ENCODE results near the gene DNAJA4. TPM values are rescaled to one million over a fixed set of nuclear protein-coding genes. Genes with fewer than 3 reads are reported as not detected.
A peak's percentile ranks its signal among the peaks of the same experiment; 100 is the strongest.

Gene DNAJA4
- total RNA-seq, 1 donor from 2014 or later: not detected

GRCh38 chr15:78237146-78237545, 27.2 kb upstream of the DNAJA4 start:
- Mint-ChIP-seq H3K4me3 (ENCODE audit: unreplicated experiment) (no peak overlapping the region), H3K27ac (ENCODE audit: unreplicated experiment) (no peak overlapping the region), H3K9me3 (ENCODE audit: unreplicated experiment) (no peaks in the 10 kb centered on the region), H3K36me3 (ENCODE audit: unreplicated experiment) (no peaks in the 10 kb centered on the region), H3K27me3 (ENCODE audit: unreplicated experiment) (peaks cover 20% of the 10 kb centered on the region), H3K4me1 (ENCODE audit: unreplicated experiment) (peaks cover 8% of the 10 kb centered on the region)
- DNase-seq (ENCODE audit: extremely low spot score, unreplicated experiment): no peak
- TF ChIP-seq, protein P1, sequence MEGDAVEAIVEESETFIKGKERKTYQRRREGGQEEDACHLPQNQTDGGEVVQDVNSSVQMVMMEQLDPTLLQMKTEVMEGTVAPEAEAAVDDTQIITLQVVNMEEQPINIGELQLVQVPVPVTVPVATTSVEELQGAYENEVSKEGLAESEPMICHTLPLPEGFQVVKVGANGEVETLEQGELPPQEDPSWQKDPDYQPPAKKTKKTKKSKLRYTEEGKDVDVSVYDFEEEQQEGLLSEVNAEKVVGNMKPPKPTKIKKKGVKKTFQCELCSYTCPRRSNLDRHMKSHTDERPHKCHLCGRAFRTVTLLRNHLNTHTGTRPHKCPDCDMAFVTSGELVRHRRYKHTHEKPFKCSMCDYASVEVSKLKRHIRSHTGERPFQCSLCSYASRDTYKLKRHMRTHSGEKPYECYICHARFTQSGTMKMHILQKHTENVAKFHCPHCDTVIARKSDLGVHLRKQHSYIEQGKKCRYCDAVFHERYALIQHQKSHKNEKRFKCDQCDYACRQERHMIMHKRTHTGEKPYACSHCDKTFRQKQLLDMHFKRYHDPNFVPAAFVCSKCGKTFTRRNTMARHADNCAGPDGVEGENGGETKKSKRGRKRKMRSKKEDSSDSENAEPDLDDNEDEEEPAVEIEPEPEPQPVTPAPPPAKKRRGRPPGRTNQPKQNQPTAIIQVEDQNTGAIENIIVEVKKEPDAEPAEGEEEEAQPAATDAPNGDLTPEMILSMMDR (IDR thresholded peaks at IDR 0.05): no peak

- Mint-ChIP-seq H3K27me3 (ENCODE audit: unreplicated experiment) (peaks cover 4% of the 10 kb centered on the region), H3K4me1 (ENCODE audit: unreplicated experiment) (peaks cover 4% of the 10 kb centered on the region), H3K4me3 (ENCODE audit: unreplicated experiment) (no peak overlapping the region), H3K36me3 (ENCODE audit: unreplicated experiment) (no peaks in the 10 kb centered on the region), H3K27ac (ENCODE audit: unreplicated experiment) (no peak overlapping the region), H3K9me3 (ENCODE audit: unreplicated experiment) (no peaks in the 10 kb centered on the region)
- no peak for DNase-seq (ENCODE audit: extremely low spot score, unreplicated experiment)
- TF ChIP-seq, protein P1 (IDR thresholded peaks at IDR 0.05): no peak
Measured at GRCh38 chr15:78239811-78240210, 24.6 kb upstream of the DNAJA4 start.

DNA sequence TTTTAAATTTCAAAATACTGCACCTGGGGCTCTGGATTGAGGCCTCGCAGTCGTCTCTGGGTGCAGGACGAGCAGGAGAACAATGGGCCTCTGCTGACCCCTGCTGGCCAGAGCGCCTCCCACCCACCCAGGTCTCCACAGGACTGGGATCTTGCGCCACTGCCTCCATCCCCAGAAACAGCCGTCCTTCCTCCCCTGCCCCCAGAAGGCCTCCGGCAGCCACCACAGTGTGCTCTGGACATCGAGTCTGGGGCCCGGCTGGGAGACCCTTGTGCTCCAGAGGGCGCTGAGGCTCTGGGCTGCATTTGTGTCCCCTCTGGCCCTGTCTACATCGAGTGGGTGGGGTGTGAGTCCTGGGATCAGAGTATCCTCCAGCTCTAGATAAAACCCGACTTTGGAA, 23.3 kb upstream of the DNAJA4 start:
- TF ChIP-seq, protein P1 (IDR thresholded peaks at IDR 0.05): peak; percentile 93
- Mint-ChIP-seq H3K36me3 (ENCODE audit: unreplicated experiment) (no peaks in the 10 kb centered on the region), H3K4me3 (ENCODE audit: unreplicated experiment) (no peak overlapping the region), H3K27ac (ENCODE audit: unreplicated experiment) (no peak overlapping the region), H3K27me3 (ENCODE audit: unreplicated experiment) (peaks cover 3% of the 10 kb centered on the region), H3K4me1 (ENCODE audit: unreplicated experiment) (peaks cover 3% of the 10 kb centered on the region), H3K9me3 (ENCODE audit: unreplicated experiment) (no peaks in the 10 kb centered on the region)
- DNase-seq (ENCODE audit: extremely low spot score, unreplicated experiment): peak; percentile 93

- Mint-ChIP-seq H3K4me3 (ENCODE audit: unreplicated experiment) (no peak overlapping the region), H3K36me3 (ENCODE audit: unreplicated experiment) (no peaks in the 10 kb centered on the region), H3K9me3 (ENCODE audit: unreplicated experiment) (no peaks in the 10 kb centered on the region), H3K27me3 (ENCODE audit: unreplicated experiment) (peaks cover 3% of the 10 kb centered on the region), H3K4me1 (ENCODE audit: unreplicated experiment) (peaks cover 3% of the 10 kb centered on the region), H3K27ac (ENCODE audit: unreplicated experiment) (no peak overlapping the region)
- DNase-seq (ENCODE audit: extremely low spot score, unreplicated experiment): no peak
- TF ChIP-seq, protein P1 (IDR thresholded peaks at IDR 0.05): peak; percentile 47
Measured at GRCh38 chr15:78242128-78242527, 22.2 kb upstream of the DNAJA4 start.

DNA sequence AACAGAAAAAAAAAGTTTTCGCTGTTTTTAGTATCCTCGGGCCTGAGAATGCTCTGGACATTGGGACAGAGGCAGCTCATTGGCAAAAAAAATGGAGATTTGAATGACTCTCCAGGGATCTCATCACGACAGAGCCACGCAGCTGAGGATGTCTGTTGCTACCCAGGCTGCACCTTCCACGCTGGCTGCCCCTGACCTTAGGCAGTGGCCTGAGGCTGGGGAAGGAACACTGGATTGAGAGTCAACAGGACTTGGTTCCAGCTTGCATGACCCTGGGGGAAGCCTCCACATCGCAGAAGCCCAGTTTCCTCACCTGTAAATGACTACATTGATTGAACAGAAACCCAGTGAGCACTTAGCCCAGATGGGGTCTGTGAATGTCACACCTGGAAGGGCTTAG, 21.3 kb upstream of the DNAJA4 start:
- H3K27ac Mint-ChIP-seq (ENCODE audit: unreplicated experiment): no peak overlapping the region
- H3K4me3 Mint-ChIP-seq (ENCODE audit: unreplicated experiment): no peak overlapping the region
- no peak for DNase-seq (ENCODE audit: extremely low spot score, unreplicated experiment)
- H3K27me3 Mint-ChIP-seq (ENCODE audit: unreplicated experiment): peaks cover 4% of the 10 kb centered on the region
- no peaks in the 10 kb centered on the region for H3K9me3 Mint-ChIP-seq (ENCODE audit: unreplicated experiment)
- TF ChIP-seq, protein P1 (IDR thresholded peaks at IDR 0.05): no peak
- peaks cover 3% of the 10 kb centered on the region for H3K4me1 Mint-ChIP-seq (ENCODE audit: unreplicated experiment)
- no peaks in the 10 kb centered on the region for H3K36me3 Mint-ChIP-seq (ENCODE audit: unreplicated experiment)

Data from osteocyte (in vitro differentiated cells).